ENCODE data around the gene COL26A1. TPM values are rescaled to one million over a fixed set of nuclear protein-coding genes. Genes with fewer than 3 reads are reported as not detected.

COL26A1 gene
- total RNA-seq, 2 experiments from 2014 or later: not detected

DNA sequence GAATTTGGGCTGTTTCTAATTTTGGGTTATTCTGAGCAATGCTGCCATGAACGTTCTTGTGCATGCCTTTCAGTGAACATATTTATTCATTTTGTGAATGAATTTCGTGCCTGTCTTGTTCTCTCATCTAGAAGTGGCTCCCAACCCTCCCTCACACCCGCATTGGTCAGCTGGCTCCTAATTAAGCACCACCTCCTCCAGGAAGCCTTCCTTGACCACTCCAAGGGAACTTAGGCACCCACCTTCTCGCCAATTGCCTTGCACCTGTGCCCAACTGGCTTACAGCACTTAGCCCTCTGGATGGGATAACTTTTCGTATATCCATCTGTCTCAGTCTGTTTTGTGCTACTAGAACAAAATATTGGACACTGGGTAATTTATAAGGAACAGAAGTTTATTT is 159.3 kb downstream of the COL26A1 start:
- H3K4me2 ChIP-seq (ENCODE audit: low read length): no peak overlapping the region
- no peaks in the 10 kb centered on the region for H3K4me1 ChIP-seq (ENCODE audit: insufficient read depth, low read length, poor library complexity, severe bottlenecking)
- CTCF ChIA-PET (ENCODE audit: unreplicated experiment): no interaction called here
- no peak overlapping the region for H2AFZ ChIP-seq (ENCODE audit: low read length)
- POLR2A ChIA-PET: no interaction called here
- intact Hi-C loops (cut with micrococcal nuclease; ENCODE audit: unreplicated experiment): no loop called here
- no peaks in the 10 kb centered on the region for H4K20me1 ChIP-seq (ENCODE audit: insufficient read depth, low read length)
- no peaks in the 10 kb centered on the region for H3K79me2 ChIP-seq (ENCODE audit: insufficient read depth, low read depth, low read length)
- H3K4me3 ChIP-seq (ENCODE audit: low read depth, low read length, poor library complexity, severe bottlenecking): no peak overlapping the region
- peaks cover 6% of the 10 kb centered on the region; the same call in 1 of the 2 replicates for H3K9me3 ChIP-seq (ENCODE audit: low read length)
- BruUV-seq (replicated peaks): no TSS peak
- TF ChIP-seq EZH2phosphoT487 (IDR thresholded peaks at IDR 0.05; ENCODE audit: borderline replicate concordance, low read depth, low read length): no peak
- TF ChIP-seq, protein P1, sequence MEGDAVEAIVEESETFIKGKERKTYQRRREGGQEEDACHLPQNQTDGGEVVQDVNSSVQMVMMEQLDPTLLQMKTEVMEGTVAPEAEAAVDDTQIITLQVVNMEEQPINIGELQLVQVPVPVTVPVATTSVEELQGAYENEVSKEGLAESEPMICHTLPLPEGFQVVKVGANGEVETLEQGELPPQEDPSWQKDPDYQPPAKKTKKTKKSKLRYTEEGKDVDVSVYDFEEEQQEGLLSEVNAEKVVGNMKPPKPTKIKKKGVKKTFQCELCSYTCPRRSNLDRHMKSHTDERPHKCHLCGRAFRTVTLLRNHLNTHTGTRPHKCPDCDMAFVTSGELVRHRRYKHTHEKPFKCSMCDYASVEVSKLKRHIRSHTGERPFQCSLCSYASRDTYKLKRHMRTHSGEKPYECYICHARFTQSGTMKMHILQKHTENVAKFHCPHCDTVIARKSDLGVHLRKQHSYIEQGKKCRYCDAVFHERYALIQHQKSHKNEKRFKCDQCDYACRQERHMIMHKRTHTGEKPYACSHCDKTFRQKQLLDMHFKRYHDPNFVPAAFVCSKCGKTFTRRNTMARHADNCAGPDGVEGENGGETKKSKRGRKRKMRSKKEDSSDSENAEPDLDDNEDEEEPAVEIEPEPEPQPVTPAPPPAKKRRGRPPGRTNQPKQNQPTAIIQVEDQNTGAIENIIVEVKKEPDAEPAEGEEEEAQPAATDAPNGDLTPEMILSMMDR (conservative IDR thresholded peaks at IDR 0.05; ENCODE audit: low read length): no peak
- H3K36me3 ChIP-seq (ENCODE audit: insufficient read depth, low read length): no peaks in the 10 kb centered on the region
- DNase-seq (ENCODE audit: low spot score): no peak
- H3K9me2 ChIP-seq (ENCODE audit: insufficient read depth, low read length): no peaks in the 10 kb centered on the region
- no peak overlapping the region for H3K27ac ChIP-seq (ENCODE audit: low read depth, low read length, poor library complexity, severe bottlenecking)

DNA sequence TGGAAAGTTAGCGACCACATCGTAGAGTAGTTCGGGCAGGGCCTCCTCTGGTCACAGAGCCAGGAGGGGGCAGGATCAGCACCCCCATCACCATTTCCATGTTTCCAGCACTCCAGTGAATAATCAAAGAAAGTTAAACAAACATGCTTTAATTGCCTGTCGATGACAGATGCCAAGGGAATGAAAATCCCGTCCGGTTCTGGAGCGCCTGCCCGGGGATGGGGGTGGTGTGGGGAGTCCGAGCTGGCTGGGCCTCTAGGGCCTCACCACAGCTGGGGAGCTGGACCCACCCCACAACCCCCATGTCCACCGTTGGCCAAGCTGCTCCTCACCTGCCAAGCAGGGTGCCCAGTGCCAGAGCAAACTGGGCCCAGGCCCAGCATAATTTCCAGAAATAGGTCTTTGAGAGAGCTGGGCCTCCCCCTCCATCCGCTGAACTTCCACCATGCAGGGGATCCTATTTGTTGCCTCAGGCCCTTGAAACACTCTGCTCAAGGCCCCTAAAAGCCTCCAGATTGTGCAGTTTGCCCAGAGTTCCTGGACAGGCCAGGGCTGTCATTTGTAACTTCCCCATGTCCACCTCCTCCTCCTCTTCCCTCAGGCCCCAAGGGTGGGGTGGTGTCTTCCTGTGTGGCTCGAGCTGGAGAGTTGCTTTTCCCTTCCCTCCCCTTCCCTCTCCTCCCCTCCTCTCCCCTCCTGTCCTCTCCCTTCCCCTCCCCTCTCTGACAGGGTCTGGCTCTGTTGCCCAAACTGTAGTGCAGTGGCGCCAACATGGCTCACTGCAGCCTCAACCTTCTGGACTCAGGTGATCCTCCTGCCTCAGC is 165.4 kb downstream of the COL26A1 start:
- TF ChIP-seq EZH2phosphoT487 (IDR thresholded peaks at IDR 0.05; ENCODE audit: borderline replicate concordance, low read depth, low read length): no peak
- TF ChIP-seq, protein P1 (conservative IDR thresholded peaks at IDR 0.05; ENCODE audit: low read length): no peak
- BruUV-seq (replicated peaks): no TSS peak
- H3K27ac ChIP-seq (ENCODE audit: low read depth, low read length, poor library complexity, severe bottlenecking): no peak overlapping the region
- ChIA-PET CTCF (ENCODE audit: unreplicated experiment) (no interaction called here), POLR2A (no interaction called here)
- H3K9me2 ChIP-seq (ENCODE audit: insufficient read depth, low read length): no peaks in the 10 kb centered on the region
- no peaks in the 10 kb centered on the region for H4K20me1 ChIP-seq (ENCODE audit: insufficient read depth, low read length)
- DNase-seq (ENCODE audit: low spot score): no peak
- H3K4me2 ChIP-seq (ENCODE audit: low read length): no peak overlapping the region
- intact Hi-C loops (cut with micrococcal nuclease; ENCODE audit: unreplicated experiment): no loop called here
- no peaks in the 10 kb centered on the region for H3K4me1 ChIP-seq (ENCODE audit: insufficient read depth, low read length, poor library complexity, severe bottlenecking)
- H3K36me3 ChIP-seq (ENCODE audit: insufficient read depth, low read length): no peaks in the 10 kb centered on the region
- H3K9me3 ChIP-seq (ENCODE audit: low read length): peaks cover 6% of the 10 kb centered on the region; the same call in 1 of the 2 replicates
- H2AFZ ChIP-seq (ENCODE audit: low read length): no peak overlapping the region
- no peaks in the 10 kb centered on the region for H3K79me2 ChIP-seq (ENCODE audit: insufficient read depth, low read depth, low read length)
- no peak overlapping the region for H3K4me3 ChIP-seq (ENCODE audit: low read depth, low read length, poor library complexity, severe bottlenecking)

DNA sequence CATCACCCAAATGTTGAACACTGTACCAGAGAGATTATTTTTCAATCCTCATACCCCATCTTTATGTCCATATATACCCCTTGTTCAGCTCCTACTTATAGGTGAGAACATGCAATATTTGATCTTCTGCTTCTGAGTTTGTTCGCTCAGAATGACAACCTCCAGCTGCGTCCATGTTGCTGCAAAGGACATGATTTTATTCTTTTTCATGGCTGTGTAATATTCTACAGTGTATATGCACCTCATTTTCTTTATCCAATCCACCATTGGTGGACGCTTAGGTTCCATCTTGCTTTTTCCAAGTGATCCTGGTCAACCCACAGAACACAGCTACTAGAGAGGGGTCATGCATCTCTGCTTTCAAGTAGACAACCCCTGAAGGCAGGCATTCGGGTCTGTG is 166.9 kb downstream of the COL26A1 start:
- Histone ChIP-seq H3K9me3 (ENCODE audit: low read length) (peaks cover 2% of the 10 kb centered on the region; the same call in 1 of the 2 replicates), H4K20me1 (ENCODE audit: insufficient read depth, low read length) (no peaks in the 10 kb centered on the region), H3K79me2 (ENCODE audit: insufficient read depth, low read depth, low read length) (no peaks in the 10 kb centered on the region), H3K4me3 (ENCODE audit: low read depth, low read length, poor library complexity, severe bottlenecking) (no peak overlapping the region), H3K4me1 (ENCODE audit: insufficient read depth, low read length, poor library complexity, severe bottlenecking) (no peaks in the 10 kb centered on the region), H3K9me2 (ENCODE audit: insufficient read depth, low read length) (no peaks in the 10 kb centered on the region), H3K36me3 (ENCODE audit: insufficient read depth, low read length) (no peaks in the 10 kb centered on the region), H3K4me2 (ENCODE audit: low read length) (no peak overlapping the region), H3K27ac (ENCODE audit: low read depth, low read length, poor library complexity, severe bottlenecking) (no peak overlapping the region), H2AFZ (ENCODE audit: low read length) (no peak overlapping the region)
- ChIA-PET CTCF (ENCODE audit: unreplicated experiment) (no interaction called here), POLR2A (no interaction called here)
- BruUV-seq (replicated peaks): no TSS peak
- TF ChIP-seq, protein P1 (conservative IDR thresholded peaks at IDR 0.05; ENCODE audit: low read length): no peak
- no peak for TF ChIP-seq EZH2phosphoT487 (IDR thresholded peaks at IDR 0.05; ENCODE audit: borderline replicate concordance, low read depth, low read length)
- DNase-seq (ENCODE audit: low spot score): no peak
- intact Hi-C loops (cut with micrococcal nuclease; ENCODE audit: unreplicated experiment): no loop called here

Measured in OCI-LY7 (cell line).